Measurements from ENCODE around the gene GALM.
A peak's percentile ranks its signal among the peaks of the same experiment; 100 is the strongest.
"Not testable (repeated sequence)": the region's sequence is repeated elsewhere in the genome, so short reads cannot be mapped to it uniquely, and the experiment has no call there.

GALM gene

DNA sequence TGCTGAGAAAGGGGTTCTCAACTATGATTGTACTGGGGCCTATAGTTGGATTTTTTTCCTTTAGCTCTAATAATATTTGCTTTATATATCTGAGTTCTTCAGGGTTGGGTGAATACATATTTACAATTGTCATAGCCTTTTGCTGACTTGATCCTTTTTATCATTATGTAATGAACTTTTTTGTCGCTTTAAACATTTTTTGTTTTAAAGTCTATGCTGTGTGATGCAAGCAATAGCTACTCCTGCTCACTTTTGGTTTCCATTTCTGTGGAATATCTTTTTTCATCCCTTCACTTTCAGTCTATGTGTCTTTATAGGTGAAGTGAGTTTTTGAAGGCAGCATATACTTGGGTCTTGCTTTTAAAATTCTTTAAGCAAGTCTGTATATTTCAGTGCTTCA, 49.0 kb downstream of the GALM start:
- not testable (repeated sequence) for DNase-seq

DNA sequence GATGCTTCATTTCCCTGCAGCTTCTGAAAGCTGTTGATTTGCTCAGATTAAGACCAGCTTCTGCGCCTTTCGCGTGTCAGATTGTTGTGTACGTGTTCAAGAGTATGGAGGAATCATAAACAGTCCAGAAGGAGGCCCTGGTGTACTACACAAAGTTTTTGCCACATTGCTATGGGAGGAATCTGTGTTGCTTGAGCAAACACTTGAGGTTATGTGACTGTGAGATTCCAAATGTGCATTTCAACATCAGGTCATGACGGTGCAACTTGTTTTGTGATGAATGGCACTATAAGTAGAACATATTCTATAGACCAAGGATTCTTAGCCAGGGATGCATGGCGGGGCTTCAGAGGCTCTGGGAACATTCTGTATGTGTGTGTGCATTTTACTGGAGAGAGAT, 50.3 kb downstream of the GALM start:
- DNase-seq: no peak

DNA sequence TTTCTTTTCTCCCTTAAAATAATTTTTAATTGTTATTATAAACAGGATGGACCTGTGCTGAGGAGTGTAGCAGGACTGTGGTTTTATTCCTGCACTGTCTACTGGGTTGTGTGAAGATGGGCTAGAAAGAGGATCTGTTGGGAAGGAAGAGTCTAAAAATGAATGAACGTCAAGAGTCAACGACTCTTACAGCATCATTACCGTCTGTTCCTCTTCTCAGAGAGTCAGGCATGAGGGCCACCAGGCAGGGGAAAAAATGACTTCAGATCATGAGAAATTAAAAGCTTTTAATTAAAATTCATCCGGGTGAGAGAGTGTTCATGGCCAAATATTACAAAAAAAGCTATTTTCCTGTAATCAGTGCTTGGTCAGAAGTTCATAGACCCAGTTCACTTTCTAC, 52.7 kb downstream of the GALM start:
- DNase-seq: no peak

DNA sequence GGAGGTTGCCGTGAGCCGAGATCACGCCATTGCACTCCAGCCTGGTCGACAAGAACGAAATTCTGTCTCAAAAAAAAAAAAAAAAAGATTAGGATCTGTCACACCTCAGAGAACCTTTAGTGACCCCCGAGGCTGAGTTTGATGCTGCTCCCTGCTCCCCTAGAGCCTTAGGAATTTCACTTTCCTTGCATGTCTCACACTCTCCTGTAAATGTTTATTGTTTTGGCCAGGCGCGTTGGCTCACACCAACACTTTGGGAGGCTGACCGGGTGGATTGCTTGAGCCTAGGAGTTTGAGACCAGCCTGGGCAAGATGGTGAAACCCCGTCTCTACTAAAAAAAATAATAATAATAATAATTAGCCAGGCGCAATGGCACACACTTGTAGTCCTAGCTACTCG, 53.8 kb downstream of the GALM start:
- DNase-seq: no peak

DNA sequence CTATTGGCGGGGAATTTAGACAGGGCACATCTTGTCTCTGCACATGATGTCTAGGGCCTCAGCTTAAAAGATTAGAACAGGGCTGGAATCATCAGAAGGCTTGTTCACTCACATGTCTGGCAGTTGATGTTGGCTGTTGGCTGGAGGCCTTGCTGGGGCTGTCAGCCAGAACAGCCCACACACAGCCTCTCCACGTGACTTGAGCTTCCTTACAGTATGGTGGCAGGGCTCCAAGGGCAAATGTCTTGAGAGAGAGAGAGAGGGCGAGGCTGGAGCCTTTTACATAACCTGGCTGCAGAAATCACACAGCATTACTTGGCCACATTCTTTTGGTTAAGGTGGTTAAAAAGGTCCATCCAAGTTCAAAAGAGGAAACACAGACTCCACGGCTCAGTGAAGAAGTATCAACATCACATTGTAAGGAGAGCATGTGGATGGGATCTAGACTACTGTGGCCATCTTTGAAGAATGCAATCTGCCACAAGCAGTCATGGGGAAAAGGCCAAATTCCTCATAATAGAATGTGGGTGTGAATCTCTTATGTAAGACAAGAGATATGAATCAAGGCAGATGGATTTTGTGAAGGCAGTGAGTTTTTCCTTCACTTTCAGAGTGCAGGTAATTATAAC, 54.8 kb downstream of the GALM start:
- no peak for DNase-seq

DNA sequence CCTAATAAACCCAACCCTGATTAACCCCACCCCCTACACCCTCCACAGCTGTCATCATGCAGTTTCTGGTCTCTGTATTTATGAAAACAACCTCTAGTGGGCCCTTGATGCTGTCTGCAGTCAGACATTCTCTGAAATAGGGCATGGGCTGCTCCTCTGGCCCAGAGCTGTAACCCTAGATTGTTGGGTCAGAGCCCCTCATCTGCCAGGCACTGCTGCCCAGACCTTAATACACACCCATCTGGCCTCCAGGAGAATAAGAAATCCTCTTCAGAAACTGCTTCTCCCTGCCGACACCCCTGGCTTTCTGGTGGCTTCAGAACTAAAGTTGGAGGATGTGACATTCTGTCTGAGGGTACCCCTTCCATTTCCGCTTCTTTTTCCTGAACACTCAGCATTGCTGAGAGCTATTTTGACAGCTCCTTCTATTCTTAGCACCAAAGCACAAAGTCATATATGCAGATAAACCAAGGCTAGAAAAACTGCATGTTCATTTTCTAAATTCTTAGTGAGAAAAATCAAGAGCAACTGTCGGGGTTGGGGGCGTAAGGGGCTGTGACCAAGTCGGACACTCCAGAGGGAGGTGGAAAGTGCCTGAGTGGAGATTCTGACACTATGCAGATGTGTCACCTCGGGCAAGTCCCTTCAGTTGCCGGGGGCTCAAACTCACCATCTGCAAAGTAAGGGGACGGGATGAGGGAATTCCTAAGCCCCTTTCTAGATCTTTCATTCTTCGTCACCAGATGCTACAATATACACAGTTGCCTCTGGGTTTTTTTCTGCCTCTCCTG, 56.6 kb downstream of the GALM start:
- no peak for DNase-seq

DNA sequence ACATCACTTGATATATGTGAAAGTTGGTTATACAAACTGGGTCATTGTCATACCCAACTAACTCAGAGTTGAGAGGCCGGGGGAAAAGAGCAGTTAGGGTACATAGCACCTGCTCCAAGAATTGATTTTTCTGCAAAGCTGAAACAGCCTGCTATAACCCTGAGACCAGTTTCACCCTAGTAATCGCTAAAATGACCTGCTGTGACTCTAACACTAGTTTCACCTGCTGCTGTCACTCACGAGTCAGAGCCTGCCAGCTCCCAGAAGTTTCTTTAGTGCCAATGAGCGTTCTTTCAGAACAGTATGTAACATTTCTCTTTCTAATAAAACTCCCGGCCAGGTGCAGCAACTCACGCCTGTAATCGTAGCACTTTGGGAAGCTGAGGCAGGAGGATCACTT, 57.3 kb downstream of the GALM start:
- DNase-seq: peak; percentile 51

DNA sequence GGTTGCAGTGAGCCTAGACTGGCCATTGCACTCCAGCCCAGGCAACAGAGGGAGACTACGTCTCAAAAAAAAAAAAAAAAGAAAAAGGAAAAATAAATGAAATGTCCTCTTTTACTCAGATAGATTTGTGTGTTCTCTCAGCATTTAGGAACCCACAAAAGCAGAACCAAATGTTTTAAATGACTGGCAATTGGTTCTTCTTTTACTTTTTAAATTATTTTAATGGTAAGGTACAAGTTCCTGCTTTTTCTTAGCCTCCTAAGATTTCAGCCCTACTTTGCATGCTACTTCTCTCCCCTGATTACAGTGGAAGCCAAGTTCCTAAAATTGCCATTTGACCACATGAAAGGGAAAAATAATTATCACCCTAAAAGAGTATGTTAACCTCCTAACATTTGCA, 61.7 kb downstream of the GALM start:
- no peak for DNase-seq

DNA sequence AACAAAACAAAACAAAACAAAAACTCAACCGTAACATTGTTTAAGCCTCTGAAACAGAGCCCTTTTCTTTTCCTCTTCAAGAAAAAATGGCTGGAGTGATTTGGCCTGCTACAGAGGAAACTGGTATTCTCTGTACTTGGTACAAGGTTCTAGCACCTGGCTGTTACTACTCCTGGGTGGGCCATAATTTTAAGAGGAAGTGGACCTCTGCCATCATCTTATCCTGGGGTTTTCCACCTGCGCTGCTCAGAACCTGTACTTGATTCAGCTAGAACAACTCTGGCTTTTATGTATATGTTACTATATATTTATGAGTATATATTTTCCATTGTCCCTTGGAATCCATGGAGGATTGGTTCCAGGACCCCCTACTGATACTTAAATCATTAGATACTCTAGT, 62.8 kb downstream of the GALM start:
- DNase-seq: no peak

DNA sequence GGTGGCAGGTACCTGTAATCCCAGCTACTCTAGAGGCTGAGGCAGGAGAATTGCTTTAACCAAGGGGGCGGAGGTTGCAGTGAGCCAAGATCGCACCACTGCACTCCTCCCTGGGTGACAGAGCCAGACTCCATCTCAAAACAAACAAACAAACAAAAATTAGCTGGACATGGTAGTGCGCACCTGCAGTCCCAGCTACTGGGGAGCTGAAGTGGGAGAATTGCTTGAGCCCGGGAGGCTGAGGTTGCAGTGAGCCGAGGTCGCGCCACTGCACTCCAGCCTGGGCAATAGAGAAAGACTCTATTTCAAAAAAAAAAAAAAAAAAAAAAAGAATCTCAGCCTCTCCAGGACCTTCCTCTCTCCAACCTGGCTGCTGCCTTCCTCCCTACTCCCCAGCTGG, 65.2 kb downstream of the GALM start:
- DNase-seq: no peak

DNA sequence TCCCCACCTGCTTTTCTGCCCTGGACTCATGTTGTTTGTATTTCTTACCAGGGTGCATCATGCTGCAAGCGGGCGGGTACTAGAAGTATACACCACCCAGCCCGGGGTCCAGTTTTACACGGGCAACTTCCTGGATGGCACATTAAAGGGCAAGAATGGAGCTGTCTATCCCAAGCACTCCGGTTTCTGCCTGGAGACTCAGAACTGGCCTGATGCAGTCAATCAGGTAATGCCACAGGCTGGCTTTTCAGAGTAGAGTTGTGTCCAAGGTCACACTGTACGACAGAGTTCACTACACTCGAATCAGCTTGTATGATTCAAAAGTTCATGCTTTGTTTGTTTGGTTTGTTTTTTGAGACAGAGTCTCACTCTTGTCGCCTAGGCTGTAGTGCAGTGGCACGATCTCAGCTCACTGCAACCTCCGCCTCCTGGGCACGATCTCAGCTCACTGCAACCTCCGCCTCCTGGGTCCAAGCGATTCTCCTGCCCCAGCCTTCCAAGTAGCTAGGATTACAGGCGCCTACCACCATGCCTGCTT, 65.8 kb downstream of the GALM start:
- DNase-seq: no peak

DNA sequence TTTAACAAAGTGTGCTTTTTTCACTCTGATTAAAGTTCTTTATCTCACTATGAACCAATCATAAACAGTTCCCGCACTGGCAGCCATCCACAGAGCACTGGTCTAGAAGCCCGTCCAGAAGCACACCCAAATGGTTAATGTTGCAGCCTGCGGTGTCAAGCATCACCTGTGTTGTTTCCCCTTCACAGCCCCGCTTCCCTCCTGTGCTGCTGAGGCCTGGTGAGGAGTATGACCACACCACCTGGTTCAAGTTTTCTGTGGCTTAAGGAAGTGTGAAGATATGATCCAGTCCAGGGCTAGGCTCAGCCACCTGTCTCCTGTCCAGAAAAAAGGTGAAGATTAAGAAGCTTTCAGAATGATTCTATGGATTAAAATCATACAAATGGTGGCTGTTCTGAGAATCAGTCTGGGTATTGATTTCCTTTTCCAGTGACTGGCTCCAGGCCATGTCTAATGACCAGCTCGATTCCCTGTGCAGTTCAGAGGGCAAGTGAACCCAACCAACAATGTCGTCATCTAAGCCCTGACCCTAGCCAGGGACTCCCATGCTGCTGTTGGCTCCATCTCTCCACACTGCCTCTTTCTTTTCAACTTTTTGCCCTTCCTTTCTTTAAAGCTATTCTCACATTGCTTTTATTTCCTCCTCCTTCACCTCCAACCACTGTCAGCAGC, 67.5 kb downstream of the GALM start:
- DNase-seq: no peak

DNA sequence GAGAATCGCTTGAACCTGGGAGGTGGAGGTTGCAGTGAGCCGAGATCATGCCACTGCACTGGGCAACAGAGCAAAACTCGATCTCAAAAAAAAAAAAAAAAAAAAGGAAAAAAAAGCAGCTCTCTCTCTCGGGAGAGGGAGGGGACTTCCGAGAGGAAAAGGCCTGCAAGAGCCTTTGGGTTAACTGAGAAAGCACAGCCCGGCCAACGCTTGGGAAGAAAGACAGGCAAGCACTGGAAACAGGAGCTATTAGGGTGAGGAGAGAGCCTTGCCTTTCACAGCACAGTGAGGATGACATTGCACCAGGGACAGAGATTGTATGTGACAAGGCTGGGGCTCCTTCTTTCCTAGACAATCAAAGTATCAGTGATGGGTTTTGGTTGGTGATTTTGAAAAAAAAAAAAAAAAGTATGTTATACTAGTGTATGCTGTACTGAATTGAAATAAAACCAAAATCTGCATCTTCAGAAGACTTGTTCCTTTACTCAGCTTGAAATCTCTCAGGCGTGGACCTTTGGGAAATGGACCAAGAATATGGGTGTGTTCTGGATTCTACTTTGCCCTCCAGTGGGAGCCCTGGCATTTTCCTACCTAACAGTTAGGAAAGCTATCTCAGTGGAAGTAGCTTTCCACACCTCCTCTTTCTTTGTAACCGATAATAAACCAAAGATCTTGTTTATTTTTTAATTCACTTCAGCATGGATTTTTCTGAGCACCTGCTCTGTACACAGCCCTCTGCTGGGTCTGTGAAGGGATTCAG, 68.6 kb downstream of the GALM start:
- DNase-seq: no peak

DNA sequence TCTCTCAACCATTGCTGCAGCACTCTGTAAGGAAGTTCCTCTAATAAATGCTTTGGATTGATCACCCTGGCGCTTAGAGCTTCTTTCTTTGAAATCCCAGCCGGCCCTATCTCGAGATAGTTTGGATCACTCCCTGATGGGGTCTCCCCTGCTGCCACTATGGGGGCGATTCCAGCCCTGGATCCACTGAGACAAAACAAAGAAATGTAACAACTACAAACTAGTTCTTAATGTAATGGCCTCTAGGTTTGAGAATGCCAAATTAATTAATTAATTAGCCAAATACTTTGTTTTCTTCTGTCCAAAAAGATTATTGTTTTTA, 70.0 kb downstream of the GALM start:
- DNase-seq: no peak

DNA sequence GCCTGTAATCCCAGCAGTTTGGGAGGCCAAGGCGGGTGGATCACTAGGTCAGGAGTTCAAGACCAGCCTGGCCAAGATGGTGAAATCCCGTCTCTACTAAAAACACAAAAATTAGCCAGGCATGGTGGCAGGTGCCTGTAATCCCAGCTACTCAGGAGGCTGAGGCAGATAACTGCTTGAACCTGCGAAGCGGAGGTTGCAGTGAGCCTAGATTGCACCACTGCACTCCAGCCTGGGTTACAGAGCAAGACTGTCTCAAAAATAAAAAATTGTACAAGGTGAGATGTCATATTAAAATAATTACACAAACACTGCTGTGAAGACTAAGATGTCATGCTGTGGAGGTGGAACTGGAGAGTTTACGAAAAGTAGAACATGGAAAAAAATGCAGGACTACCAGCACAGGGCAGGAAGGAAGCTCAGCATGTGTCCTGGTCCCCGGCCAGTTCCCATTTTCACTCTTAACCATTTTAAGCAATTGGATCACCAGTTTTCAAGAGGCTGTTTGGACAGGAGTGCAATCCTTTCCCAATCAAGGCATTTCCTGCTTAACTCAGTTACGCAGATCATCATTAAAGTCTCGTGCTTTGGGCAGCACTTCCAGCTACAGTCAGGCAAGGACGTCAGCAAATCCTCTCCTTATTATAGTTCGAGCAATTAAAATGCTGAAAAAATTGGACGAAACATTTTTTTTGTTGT, 71.2 kb downstream of the GALM start:
- not testable (repeated sequence) for DNase-seq

DNA sequence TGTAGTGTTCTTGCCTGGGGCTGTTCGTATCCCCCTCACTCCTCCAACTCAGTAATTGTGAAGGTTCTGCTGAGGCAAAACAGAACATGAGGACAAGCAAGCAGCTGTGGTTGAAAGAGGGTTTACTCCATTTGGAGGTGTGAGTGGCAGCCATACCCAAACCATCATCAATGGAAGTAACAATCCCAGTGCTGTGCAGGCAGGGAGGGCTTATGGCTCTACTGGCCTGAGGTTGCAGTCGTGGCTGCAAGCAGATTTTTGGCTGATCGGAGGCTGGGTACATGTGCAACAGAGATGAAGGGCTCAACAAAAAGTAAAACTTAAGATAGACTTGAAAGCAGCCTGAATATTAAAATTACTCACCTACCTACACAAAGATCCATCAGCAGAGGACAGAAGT, 72.0 kb downstream of the GALM start:
- DNase-seq: no peak

DNA sequence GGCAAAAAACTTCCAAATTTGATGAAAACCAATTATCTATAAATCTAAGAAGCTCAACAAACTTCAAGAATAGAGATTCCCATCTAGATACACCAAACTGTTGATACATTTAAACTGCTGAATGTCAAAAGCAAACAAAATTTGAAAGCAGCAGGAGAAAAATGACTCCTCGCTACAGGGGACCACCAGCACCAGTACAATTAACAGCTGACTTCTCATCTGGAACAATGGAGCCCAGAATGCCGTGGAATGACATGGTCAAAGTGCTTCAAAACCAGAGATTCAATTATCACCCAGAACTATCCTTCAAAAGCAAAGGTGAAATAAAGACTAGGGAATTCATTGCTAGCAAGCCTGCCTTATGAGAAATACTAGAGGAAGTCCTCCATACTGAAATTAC, 73.6 kb downstream of the GALM start:
- DNase-seq: no peak

DNA sequence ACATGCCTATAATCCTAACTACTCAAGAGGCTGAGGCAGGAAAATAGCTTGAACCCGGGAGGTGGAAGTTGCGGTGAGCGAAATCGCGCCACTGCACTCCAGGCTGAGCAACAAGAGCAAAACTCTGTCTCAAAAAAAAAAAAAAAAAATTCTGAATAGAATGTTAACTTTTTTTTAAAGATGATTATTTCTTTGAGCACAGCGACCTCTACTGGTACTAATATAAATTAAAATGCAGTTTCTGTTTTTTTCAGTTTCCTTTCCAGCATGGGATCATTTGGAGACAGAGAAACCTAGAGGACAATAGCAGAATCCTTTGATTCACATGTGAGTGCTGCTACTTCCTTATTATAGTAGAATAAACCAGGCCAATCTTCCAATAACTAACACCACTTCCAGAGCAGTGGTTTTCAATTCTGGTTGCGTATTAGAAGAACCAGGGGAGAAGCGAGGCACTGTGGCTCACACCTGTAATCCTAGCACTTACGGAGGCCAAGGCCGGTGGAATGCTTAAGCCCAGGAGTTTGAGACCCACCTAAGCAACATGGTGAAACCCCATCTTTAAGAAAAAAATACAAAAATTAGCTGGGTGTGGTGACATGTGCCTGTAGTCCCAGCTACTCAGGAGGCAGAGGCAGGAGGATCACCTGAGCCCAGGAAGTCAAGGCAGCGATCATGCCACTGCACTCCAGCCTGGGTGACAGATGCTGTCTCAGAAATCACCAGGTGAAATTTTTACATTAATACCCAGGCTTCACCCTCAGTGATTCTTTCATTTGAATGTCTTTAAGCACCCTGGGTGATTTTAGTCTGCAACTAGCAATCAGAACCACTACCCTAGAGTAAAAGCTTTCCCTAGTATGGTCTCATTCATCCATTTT, 75.2 kb downstream of the GALM start:
- peak; percentile 35 for DNase-seq

DNA sequence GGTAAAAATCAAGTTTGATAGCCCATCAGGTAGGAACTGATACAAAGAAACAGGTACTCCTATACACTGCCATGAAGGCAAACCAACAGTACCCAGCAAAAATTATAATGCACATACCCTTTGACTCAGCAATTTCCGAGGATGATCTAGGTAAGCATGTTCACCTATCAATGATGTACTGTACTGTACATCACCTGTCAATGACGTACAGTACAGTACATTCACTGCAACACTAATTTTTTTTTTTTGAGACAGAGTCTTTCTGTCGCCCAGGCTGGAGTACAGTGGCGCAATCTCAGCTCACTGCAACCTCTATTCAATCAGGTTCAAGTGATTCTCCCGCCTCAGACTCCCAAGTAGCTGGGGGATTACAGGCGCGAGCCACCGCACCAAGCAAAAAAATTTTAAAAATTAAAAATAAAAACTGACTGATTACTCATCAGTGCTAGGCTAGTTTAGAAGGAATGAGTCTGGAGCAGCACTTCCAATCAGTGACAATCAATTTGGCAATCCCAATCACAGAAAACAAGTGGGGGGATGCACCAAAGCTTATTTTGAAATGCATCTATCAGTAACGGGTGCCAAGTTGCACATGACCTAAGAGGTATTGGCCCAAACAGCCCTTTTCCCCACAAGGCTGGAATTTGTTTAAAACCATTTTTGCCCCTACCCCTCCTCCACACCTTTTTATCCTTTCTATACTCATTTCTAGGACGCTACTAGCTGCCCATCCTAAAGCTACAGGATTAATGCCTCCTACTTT, 77.1 kb downstream of the GALM start:
- no peak for DNase-seq

DNA sequence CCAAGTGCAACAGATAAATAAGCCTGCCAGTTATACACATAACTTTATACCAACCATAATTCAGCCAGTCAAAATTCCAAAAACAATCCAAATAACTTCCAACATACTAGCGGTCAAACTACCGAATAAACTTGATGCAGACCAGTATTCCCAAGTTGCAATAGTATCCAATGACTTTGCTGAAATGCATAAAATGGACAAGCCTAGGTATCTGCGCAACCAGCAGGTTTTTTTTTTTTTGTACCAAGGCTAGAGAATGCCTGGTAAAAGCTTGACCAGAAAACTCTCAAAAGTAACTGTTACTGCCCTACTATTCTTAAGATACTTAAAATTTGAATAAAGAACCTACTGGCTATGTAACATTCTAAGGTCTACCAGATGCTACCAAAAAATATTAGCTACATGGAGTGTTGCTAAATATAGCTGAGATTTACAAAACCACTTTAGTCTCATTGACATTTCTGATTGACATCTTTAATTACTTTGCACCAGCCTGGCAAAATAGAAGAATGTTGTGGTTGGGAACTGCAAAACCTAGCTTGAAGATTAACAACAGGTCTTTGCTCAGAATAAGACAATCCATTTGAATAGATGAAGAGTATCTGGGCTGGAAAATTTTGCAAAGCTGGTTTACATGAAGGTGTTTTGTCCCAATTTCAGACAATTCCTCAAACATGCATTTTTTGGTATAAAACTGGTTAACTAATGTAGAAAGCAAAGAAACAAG, 77.9 kb downstream of the GALM start:
- DNase-seq: no peak
